GM21717 (cell line): Measurements from ENCODE around the gene ARMC9.

ENCODE experiments used
- ATAC-seq: cut with Tn5 transposase; IDR thresholded peaks from one replicate; pipeline ENCODE4 v1.9.1; 2021; ENCODE audit warnings: mild to moderate bottlenecking, moderate library complexity; ENCODE audit not compliant: unreplicated experiment

The ARMC9 gene

GRCh38 chr2:231378026-231378722, 179.7 kb downstream of the ARMC9 start:
- ATAC-seq, result no peak

GRCh38 chr2:231379266-231380215, 181.1 kb downstream of the ARMC9 start:
- ATAC-seq, result no peak

GRCh38 chr2:231380307-231380706, 181.9 kb downstream of the ARMC9 start:
- ATAC-seq, result no peak

- no peak for ATAC-seq
Measured at GRCh38 chr2:231380991-231381847, 182.8 kb downstream of the ARMC9 start.

- no peak for ATAC-seq
Measured at GRCh38 chr2:231382116-231382515, 183.7 kb downstream of the ARMC9 start.

GRCh38 chr2:231383416-231384108, 185.1 kb downstream of the ARMC9 start:
- ATAC-seq, result no peak

GRCh38 chr2:231384109-231384435, 185.6 kb downstream of the ARMC9 start:
- no peak for ATAC-seq

GRCh38 chr2:231384970-231385369, 186.5 kb downstream of the ARMC9 start:
- no peak for ATAC-seq

- no peak for ATAC-seq
Measured at GRCh38 chr2:231385429-231385828, 187.0 kb downstream of the ARMC9 start.

- ATAC-seq, result no peak
Measured at GRCh38 chr2:231386446-231386845, 188.0 kb downstream of the ARMC9 start.

- ATAC-seq, result no peak
Measured at GRCh38 chr2:231387904-231388724, 189.7 kb downstream of the ARMC9 start.

- no peak for ATAC-seq
Measured at GRCh38 chr2:231388725-231389346, 190.4 kb downstream of the ARMC9 start.

GRCh38 chr2:231390667-231391066, 192.2 kb downstream of the ARMC9 start:
- no peak for ATAC-seq

GRCh38 chr2:231391981-231392380, 193.6 kb downstream of the ARMC9 start:
- ATAC-seq, result no peak

- ATAC-seq, result no peak
Measured at GRCh38 chr2:231392431-231393148, 194.2 kb downstream of the ARMC9 start.

- peak; percentile 46 for ATAC-seq
Measured at GRCh38 chr2:231393149-231394131, 195.0 kb downstream of the ARMC9 start.
